Keratinocyte (primary cell): ENCODE data around the gene HYAL2.

Experiments
- EZH2 ChIP-seq: IDR thresholded peaks from one replicate; pipeline ENCODE4 v1.6.1; 2012; ENCODE audit warnings: inconsistent platforms, mild to moderate bottlenecking, low read length, moderate library complexity
- TF ChIP-seq, protein P1 (sequence below), 3 experiments: IDR thresholded peaks in 1 of 3; conservative IDR thresholded peaks in 1 of 3; optimal IDR thresholded peaks in 1 of 3; 2 replicates in 2 of 3; 3 replicates in 1 of 3; pipeline versions ENCODE3 to v1.5.1; 2011; ENCODE audit warnings: low read length in 3 of 3, mild to moderate bottlenecking in 3 of 3, moderate library complexity in 2 of 3, control low read depth in 1 of 3, inconsistent platforms in 1 of 3; ENCODE audit not compliant: insufficient read depth in 2 of 3; ENCODE audit errors: extremely low read depth in 1 of 3

DNA sequence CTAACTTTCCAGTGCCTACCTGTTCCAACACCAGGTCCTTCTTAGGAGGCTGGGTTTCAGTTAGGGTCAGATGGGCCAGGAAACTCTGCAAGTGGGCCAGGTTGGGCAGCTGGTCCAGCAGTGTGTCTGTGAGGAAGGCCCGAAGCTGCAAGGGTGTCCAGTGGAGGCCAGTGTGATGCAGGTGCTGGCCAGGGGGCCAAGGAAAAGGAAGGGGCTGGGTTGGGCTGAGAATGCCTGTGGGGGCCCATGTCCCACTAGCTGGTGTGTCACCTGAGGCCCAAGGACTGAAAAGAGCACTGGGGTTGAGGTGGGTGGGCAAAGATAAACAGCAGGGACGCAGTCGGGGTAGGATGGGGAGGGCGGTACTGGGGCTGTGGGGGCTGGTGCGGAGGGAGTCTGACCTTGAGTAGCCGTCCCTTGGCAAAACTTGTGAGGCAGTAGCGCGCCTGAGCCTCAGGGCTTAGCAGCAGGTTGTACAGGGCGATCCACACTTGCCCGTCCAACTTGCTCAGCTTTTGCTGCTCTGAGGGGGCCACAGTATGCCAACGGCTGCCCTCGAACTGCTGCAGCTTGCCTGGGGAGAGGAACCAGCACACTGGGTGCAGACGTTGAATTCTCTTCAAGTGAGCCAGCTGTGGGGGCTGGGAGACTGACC lies 19.6 kb upstream of the HYAL2 start:
- TF ChIP-seq, protein P1, sequence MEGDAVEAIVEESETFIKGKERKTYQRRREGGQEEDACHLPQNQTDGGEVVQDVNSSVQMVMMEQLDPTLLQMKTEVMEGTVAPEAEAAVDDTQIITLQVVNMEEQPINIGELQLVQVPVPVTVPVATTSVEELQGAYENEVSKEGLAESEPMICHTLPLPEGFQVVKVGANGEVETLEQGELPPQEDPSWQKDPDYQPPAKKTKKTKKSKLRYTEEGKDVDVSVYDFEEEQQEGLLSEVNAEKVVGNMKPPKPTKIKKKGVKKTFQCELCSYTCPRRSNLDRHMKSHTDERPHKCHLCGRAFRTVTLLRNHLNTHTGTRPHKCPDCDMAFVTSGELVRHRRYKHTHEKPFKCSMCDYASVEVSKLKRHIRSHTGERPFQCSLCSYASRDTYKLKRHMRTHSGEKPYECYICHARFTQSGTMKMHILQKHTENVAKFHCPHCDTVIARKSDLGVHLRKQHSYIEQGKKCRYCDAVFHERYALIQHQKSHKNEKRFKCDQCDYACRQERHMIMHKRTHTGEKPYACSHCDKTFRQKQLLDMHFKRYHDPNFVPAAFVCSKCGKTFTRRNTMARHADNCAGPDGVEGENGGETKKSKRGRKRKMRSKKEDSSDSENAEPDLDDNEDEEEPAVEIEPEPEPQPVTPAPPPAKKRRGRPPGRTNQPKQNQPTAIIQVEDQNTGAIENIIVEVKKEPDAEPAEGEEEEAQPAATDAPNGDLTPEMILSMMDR (optimal IDR thresholded peaks at IDR 0.05 in 1 of 3, IDR thresholded peaks at IDR 0.05 in 1 of 3, conservative IDR thresholded peaks at IDR 0.05 in 1 of 3; ENCODE audit: extremely low read depth in 1 of 3, insufficient read depth in 2 of 3, low read length in 3 of 3) = no peak
- TF ChIP-seq EZH2 = no peak
